ENCODE data around the gene ANKRD42. TPM values are rescaled to one million over a fixed set of nuclear protein-coding genes. Genes with fewer than 3 reads are reported as not detected.

Gene ANKRD42
- total RNA-seq, 2 donors from 2014 or later, result 8.3 to 9.6 TPM

DNA sequence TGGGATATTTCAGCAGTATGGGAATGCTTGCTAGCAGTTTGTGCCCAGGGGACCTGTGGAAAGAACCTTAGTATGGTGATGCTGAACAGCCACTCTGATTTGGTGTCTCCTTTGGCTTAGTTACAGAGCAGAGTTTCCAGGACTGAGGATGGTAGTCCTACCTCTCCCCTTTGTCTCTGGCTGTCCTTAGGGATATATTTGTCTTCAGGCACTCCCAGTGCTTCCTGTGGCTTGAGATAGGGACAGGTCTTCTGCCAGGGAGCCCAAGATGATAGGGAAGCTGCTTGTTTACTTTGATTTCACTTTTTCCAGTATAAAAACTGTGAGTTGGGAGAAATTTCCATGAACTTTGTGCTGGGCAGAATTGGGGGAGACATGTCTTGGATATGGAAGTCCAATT, 28.2 kb downstream of the ANKRD42 start:
- H3K9me3 ChIP-seq, result no peaks in the 10 kb centered on the region
- no peak for ATAC-seq
- TF ChIP-seq, protein P1, sequence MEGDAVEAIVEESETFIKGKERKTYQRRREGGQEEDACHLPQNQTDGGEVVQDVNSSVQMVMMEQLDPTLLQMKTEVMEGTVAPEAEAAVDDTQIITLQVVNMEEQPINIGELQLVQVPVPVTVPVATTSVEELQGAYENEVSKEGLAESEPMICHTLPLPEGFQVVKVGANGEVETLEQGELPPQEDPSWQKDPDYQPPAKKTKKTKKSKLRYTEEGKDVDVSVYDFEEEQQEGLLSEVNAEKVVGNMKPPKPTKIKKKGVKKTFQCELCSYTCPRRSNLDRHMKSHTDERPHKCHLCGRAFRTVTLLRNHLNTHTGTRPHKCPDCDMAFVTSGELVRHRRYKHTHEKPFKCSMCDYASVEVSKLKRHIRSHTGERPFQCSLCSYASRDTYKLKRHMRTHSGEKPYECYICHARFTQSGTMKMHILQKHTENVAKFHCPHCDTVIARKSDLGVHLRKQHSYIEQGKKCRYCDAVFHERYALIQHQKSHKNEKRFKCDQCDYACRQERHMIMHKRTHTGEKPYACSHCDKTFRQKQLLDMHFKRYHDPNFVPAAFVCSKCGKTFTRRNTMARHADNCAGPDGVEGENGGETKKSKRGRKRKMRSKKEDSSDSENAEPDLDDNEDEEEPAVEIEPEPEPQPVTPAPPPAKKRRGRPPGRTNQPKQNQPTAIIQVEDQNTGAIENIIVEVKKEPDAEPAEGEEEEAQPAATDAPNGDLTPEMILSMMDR (IDR thresholded peaks at IDR 0.05), result no peak
- no peak for TF ChIP-seq POLR2A (IDR thresholded peaks at IDR 0.05)
- no peak overlapping the region for H3K4me3 ChIP-seq
- no peaks in the 10 kb centered on the region for H3K4me1 ChIP-seq
- H3K27ac ChIP-seq, result no peak overlapping the region
- H3K27me3 ChIP-seq, result no peaks in the 10 kb centered on the region
- no peak for DNase-seq
- H3K36me3 ChIP-seq (replicated peaks in 1 of 2; ENCODE audit: insufficient read depth in 1 of 2, low read depth in 2 of 2), result no peaks in the 10 kb centered on the region
- intact Hi-C loops (cut with DNase I), result no loop called here

DNA sequence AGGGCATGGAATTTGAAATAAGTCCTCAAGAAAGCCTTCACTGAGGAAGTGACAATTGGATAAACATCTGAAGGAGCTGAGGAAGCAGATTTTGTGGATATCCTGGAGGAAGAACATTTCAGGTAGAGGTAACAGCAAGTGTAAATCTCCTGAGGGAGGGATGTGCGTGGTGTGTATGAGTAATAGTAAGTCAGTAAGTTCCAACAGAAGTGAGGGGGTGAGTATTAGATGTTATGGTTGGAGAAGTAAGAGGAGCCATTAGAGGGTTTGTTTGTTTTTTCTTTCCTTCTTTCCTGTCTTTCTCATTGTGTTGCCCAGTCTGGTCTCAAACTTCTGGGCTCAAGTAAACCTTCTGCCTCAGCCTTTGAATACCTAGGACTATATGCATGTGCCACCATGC, 29.0 kb downstream of the ANKRD42 start:
- intact Hi-C loops (cut with DNase I), result no loop called here
- H3K27me3 ChIP-seq, result no peaks in the 10 kb centered on the region
- no peak for ATAC-seq

DNA sequence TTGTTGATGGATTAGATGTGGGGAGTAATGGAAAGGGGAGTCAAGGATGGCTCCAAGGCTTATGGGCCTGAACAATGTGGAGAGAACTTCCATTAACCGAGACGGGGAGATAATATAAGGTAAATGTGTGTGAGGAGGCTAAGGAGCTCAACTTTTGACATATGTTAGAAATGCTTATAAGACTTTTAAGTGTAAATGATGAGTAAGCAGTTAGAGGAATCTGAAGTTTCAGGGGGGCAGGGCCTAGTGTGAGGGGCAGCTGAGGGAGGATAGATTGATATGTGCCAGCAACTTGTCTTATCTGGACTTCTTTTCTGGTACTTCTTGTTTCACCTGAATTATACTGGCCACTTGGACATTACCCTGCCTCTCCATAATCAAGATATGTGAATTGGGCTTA, 29.9 kb downstream of the ANKRD42 start:
- Histone ChIP-seq H3K27me3 (no peaks in the 10 kb centered on the region), H3K36me3 (replicated peaks in 1 of 2; ENCODE audit: insufficient read depth in 1 of 2, low read depth in 2 of 2) (no peaks in the 10 kb centered on the region), H3K4me3 (no peak overlapping the region), H3K27ac (no peak overlapping the region), H3K9me3 (no peaks in the 10 kb centered on the region), H3K4me1 (no peaks in the 10 kb centered on the region)
- no peak for TF ChIP-seq POLR2A (IDR thresholded peaks at IDR 0.05)
- TF ChIP-seq, protein P1 (IDR thresholded peaks at IDR 0.05), result no peak
- intact Hi-C loops (cut with DNase I), result no loop called here
- ATAC-seq (no peak), DNase-seq (no peak)
- 94 to 95% methylated on average over 2 of the region's 2 CpGs for whole genome bisulfite sequencing, 2 donors

More for the DNA sequence above, 29.0 kb downstream of the ANKRD42 start:
- H3K4me3 ChIP-seq, result no peak overlapping the region
- no peak overlapping the region for H3K27ac ChIP-seq
- no peak for TF ChIP-seq POLR2A (IDR thresholded peaks at IDR 0.05)
- TF ChIP-seq, protein P1 (IDR thresholded peaks at IDR 0.05), result no peak
- H3K4me1 ChIP-seq, result no peaks in the 10 kb centered on the region
- H3K9me3 ChIP-seq, result no peaks in the 10 kb centered on the region
- H3K36me3 ChIP-seq (replicated peaks in 1 of 2; ENCODE audit: insufficient read depth in 1 of 2, low read depth in 2 of 2), result no peaks in the 10 kb centered on the region
- 94 to 96% methylated on average over 1 of the region's 1 CpG for WGBS, 2 donors
- no peak for DNase-seq

DNA sequence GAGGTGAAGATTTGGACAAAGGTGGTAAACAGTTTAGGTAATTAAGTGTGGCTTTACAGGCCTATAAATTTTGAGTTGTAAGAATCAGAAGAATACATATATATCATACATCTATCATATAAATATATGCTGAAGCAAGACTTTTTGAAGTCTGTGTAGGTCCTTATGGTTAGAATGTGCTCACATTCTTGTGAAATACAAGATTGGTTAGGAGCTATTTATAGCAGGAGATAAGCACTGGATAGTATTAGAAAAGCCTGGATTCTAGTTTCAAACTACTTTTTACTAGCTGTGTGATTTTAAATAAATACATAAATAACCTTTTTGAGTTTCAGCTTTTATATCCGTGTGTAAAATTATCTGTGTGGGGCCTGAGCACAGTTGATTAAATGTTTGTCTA, 42.3 kb downstream of the ANKRD42 start:
- WGBS, 2 donors, result 5 to 12% methylated on average over 1 of the region's 1 CpG

DNA sequence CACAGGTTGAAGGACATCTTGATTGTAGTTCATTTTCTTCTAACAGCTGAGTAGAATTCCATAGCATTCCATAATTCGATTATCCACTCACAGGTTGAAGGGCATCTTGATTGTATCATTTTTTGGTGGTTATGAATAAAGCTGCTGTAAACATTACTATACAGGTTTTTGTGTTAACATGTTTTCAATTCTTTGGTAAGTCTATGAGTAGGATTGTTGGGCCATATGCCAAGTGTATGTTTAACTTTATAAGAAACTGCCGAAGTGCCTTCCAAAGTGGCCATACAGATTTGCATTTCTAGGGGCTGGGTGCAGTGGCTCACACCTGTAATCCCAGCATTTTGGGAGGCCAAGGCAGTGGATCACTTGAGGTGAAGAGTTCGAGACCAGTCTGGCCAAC, 44.6 kb downstream of the ANKRD42 start:
- no peaks in the 10 kb centered on the region for H3K36me3 ChIP-seq (replicated peaks in 1 of 2; ENCODE audit: insufficient read depth in 1 of 2, low read depth in 2 of 2)
- intact Hi-C loops (cut with DNase I), result no loop called here
- H3K27ac ChIP-seq, result no peak overlapping the region
- H3K27me3 ChIP-seq, result no peaks in the 10 kb centered on the region
- H3K4me3 ChIP-seq, result no peak overlapping the region
- H3K4me1 ChIP-seq, result peaks cover 12% of the 10 kb centered on the region
- no peak for TF ChIP-seq POLR2A (IDR thresholded peaks at IDR 0.05)
- TF ChIP-seq, protein P1 (IDR thresholded peaks at IDR 0.05), result no peak
- 54 to 65% methylated on average over 3 of the region's 3 CpGs for WGBS, 2 donors
- DNase-seq, result no peak
- no peaks in the 10 kb centered on the region for H3K9me3 ChIP-seq
- no peak for ATAC-seq

More for the DNA sequence above, 42.3 kb downstream of the ANKRD42 start:
- no peaks in the 10 kb centered on the region for H3K36me3 ChIP-seq (replicated peaks in 1 of 2; ENCODE audit: insufficient read depth in 1 of 2, low read depth in 2 of 2)
- peaks cover 12% of the 10 kb centered on the region for H3K4me1 ChIP-seq
- no peak overlapping the region for H3K27ac ChIP-seq
- intact Hi-C loops (cut with DNase I), result no loop called here
- H3K9me3 ChIP-seq, result no peaks in the 10 kb centered on the region
- no peak overlapping the region for H3K4me3 ChIP-seq
- DNase-seq (no peak), ATAC-seq (peak; percentile 35)
- TF ChIP-seq, protein P1 (IDR thresholded peaks at IDR 0.05), result no peak
- TF ChIP-seq POLR2A (IDR thresholded peaks at IDR 0.05), result no peak
- no peaks in the 10 kb centered on the region for H3K27me3 ChIP-seq
